ENCODE results near the gene SMIM38.

SMIM38 gene

GRCh38 chr11:69161117-69161407 is 5.3 kb downstream of the SMIM38 start:
- DNase-seq: no peak

- no peak for DNase-seq
These were observed 6.8 kb downstream of the SMIM38 start for GRCh38 chr11:69162505-69162904.

GRCh38 chr11:69163842-69164241 is 8.1 kb downstream of the SMIM38 start:
- no peak for DNase-seq

DNA sequence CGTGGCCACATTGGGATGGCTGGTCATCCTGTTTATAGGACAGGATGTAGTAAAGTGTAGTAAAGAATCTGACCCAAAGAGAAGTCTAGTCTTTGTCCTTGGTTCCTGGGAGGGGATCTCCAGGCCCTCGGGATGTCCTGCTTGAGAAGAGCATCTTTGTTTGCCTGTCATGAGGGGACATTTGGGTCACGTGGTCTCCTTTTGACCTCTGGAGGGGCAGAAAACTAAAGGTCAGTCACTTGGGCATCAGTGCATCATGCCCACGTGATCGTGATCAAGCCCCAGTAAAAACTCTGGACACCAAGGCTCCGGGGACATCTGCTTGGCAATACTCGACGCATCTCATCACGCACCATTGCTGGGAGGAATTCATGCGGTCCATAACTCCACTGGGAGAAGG is 9.1 kb downstream of the SMIM38 start:
- no peak for DNase-seq

GRCh38 chr11:69165775-69166174 is 10.0 kb downstream of the SMIM38 start:
- DNase-seq: no peak

DNA sequence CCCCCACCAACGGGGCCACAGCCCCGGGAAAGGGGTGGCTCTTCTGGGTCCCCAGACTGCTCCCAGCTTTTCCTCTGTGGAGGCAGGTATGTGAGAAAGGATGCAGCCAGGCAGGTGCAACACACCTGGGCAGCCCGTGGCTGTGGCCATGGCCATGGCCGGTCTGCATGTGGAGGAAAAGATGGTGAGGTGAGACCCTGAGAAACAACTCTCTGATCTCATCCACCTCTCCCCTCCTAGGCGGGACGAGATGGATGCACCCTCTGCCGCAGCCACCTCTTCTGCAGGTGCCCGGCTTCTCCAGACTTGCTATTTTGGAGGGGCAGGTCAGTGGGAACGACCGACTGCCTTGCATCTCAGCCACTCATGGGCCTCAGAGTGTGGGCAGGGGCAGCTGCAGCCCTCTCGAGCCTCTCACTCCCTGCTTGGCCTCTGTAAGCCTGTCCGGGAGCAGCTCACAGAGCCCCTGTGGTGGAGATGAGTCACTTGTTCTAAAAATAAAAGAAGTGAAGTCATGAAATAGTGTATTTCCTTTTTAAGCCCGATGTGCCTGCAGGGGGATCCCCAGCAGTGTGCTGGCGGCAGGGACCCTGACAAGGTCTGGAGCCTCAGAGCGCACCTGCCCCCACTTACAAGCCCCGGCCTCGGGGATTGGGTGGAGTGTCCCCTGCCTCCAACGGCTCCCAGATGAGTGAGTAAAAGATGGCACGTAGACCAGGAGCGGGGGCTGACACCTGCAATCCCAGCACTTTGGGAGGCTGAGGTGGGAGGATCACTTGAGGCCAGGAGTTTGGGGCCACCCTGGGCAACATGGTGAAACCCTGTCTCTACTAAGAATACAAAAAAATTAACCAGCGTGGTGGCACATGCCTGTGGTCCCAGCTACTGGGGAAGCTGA is 10.7 kb downstream of the SMIM38 start:
- peak; percentile 90 to 92 for DNase-seq

DNA sequence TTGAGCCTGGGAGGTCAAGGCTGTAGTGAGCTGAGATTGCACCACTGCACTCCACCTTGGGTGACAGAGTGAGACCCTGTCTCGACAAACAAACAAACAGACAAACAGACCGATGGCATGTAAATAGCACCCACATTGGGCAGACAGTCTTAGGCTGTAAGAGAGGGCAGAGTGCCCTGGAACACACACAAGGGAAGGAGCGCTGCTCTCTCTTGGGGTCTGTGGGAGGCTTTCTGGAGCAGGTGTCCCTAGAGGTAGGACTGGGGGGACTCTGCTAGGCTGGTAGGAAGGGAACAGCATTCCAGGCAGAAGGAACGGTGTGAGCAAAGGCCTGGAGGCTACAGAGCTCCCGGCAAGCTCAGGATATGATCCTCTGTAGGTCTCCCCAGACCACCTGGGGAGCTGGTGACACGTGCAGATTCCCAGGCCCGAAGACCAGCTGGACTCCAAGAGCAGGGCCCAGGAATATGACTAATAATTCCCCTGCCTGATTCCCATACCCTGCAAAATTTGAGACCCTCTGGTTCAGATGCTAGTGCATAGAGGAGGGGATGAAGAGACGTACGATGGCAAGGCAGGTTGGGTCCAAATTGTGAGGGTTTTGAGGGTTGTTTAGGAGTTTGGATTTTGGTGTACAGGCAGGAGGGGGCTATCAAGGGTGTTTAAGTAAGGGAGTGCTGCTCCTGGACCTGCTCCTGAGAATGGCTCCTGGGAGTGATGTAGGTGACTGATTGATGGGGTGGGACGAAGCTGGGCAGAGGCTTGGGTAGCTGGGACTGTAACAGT is 11.6 kb downstream of the SMIM38 start:
- DNase-seq: no peak

DNA sequence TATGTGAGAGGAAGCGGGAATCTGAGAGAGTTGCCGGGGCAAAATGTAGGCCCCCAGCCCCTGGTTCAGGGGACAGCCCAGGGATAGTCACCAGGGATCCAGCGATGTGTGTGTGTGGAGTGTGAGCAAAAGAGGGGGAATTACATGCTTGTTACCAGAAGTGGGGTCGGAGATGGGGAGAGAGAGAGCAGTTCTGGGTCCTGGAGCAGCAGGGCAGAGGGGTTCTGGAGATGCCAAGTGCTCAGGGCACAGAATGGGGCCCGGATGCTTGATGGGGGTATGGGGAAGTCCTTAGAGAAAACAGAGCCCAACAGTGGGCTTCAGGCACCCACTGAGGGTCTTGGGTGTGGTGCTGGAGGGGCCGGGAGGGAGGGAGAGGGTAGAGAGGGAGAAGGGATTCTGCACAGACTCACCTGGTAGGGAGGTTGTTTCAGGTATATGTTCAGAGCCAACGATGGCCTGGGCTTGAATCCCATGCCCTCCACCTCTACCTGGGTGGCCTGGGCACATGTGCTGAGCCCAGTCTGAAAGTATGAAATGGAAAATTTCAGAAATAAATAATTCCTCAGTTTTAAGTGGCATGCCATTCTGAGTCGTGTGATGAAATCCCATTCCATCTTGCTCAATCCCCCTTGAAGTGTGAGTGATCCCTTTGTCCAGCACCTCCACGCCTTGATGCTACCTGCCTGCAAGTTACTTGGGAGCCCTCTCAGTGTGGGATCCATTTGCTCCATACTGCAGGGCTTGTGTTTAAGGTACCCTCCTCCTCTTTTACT is 12.4 kb downstream of the SMIM38 start:
- DNase-seq: no peak

GRCh38 chr11:69169479-69169878 is 13.7 kb downstream of the SMIM38 start:
- no peak for DNase-seq

- DNase-seq: no peak
These were observed 15.0 kb downstream of the SMIM38 start for GRCh38 chr11:69170704-69171103.

DNA sequence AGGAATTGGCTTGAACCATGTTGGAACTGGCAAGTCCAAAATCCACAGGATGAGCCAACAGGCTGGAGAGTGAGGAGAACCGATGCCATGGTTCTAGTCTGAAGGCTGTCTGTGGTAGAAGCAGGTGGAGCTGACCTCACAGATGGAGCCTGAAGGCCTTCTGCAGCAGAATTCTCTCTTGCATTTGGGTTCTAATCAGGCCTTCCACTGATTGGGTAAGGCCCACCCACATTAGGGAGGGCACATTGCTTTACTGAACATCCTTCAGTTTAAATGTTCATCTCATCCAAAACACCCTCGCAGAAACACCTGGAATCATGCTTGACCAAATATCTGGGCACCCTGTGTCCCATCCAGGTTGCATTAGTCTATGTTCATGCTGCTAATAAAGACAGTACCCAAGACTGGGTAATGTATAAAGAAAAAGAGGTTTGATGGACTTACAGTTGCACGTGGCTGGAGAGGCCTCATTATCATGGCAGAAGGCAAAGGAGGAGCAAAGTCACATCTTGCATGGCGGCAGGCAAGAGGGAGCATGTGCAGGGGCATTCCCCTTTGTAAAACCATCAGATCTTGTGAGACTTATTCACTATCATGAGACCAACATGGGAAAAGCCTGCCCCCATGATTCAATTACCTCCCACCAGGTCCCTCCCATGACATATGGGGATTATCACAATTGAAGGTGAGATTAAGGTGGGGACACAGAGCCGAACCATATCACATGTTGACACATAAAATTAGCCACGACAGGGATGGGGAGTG is 15.9 kb downstream of the SMIM38 start:
- no peak for DNase-seq

DNA sequence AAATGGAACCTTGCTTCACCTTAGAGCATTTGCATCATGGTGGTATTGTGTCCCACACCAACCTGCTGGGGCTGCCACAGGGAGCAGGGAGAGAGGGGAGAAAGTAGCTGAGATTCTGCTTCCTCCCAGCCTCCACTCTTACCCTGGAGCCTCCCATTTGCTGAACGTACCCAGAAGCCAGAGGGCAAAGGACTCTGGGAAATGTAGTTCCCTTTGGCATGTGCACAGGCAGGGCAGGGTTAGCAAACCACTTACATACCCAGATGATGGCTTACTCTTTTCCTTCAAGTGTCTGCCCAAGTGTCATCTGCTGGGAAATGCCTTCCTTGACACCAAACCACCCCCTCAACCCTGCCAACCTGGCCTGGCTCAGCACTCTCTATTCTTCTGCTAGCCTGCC is 16.9 kb downstream of the SMIM38 start:
- DNase-seq: peak; percentile 8 to 25

- no peak for DNase-seq
These were observed 17.6 kb downstream of the SMIM38 start for GRCh38 chr11:69173331-69173730.

GRCh38 chr11:69173925-69174581 is 18.3 kb downstream of the SMIM38 start:
- no peak for DNase-seq

DNA sequence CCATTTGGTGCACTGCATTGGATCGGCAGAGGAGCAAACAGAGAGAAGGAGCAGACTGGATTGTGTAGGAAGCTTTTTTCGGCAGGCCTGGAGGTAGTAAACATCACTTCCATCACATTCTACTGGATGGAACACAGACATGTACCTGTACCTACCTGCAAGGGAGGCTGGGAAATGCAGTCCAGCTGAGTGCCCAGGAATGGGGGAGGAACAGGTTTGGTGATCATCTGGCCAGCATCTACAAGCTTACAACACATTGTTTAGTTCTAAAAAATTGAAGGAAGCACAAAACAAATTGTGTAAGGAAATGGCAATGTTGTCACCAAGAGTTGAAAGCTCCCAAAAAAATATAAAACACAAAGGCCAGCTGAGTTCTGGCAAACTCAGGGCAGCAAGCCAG is 19.1 kb downstream of the SMIM38 start:
- DNase-seq: no peak

GRCh38 chr11:69178819-69179482 is 23.2 kb downstream of the SMIM38 start:
- no peak for DNase-seq

DNA sequence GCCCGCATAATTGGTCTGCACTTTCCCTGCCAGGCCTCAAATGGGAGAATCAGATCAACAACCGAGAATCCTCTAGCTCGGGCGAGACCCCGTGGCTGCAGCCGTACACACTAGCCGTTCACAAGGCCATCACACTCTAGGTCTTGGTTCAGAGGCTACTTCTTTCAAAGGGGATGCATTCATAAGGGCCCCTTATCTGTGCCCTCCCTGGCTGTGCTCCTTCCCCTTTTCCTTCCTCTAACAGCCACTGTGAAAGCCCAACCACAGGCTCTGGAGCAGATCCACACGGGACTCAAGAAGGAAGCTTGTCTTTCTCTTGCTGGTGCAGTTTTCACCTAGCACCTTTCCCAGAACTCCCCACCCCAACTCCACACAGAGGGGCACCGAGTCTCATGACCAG is 24.5 kb downstream of the SMIM38 start:
- DNase-seq: peak; percentile 79 to 83

DNA sequence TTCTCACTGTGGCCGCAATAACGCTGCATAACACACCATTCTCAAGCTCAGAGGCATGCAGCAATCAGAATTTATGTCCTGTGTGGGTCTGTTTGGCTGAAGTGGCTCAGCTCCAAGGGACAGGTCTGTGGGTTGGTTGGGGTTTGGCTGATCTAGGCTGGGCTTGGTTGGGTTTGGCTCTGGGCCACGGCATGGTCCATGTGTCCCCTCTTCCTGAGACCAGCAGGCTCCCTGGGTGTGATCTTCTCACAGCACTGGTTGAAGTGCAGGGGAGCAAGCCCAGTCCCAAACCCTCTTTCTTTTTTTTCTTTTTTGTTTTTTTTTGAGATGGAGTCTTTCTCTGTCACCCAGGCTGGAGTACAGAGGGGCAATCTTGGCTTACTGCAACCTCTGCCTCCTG is 25.0 kb downstream of the SMIM38 start:
- DNase-seq: no peak

DNA sequence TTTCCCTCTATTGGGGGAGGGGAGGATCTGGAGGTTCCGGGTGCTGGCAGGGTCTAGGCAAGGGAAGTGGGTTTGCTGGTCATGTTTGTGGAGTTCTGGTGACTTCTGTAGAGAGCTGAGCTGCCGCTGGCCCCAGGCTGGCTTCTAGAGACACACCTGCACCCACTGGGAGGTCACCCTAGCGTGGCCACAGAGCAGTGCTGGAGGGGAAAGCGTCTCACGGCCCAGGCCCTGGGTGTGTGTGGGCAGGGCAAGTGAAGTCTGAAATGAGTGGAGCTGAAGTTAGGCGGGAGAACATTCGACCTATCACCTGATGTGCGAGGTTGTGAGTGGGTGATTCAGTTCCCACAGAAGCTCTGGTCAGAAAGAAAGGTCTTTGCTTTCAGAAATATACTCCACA is 27.9 kb downstream of the SMIM38 start:
- DNase-seq: no peak

DNA sequence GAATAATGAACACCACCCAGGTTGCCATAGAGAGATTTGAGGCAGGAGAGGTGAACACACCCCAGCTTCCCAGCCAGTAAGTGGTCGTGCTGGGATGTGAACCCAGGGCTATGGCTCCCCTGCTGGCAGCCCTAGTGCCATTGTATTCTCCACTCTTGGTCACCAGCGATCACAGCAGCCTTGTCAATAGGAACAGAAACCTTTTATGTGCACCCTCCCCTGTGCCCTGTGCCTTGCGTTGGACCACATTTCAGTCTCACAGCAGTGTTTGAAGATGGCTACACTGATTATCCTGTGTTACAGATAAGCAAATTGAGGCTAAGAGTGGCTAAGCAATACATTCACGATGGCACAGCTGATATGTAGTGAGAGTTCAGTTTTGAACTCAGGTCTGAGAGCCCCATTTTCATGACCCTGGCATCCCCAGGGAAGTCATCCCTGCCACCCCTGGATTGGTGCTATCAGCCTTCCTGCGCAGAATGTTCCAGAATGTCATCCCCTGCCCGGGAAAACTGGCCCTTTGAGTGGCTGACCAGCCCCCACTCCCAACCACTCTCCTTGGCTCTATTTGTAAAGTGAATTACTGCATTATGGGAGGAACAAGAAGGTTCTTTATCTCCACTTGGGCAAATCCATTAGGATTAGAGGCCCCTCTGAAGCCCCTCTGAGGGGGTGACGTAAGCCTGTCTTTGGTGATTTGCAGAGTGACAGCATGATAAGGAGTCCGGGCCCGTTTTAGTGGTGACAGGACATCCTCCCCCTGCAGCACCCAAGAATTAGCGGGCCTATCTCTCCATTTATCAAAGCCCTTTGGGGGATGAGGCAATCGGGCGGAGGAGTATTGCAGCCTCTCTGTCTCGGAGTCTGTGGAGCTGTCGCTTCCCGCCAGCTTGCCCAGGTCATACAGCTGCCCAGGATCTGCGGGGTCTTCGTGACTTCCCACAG is 30.9 kb downstream of the SMIM38 start:
- DNase-seq: no peak

All from Kasumi-1 (cell line).